CD4-positive, alpha-beta T cell treated with Interleukin-17A for 1 hour (primary cell): ENCODE results near the gene TMEM235.

ENCODE experiments used
- DNase-seq: peaks from one replicate; pipeline ENCODE4 v3.0.0-alpha.2; 2020

The TMEM235 gene

DNA sequence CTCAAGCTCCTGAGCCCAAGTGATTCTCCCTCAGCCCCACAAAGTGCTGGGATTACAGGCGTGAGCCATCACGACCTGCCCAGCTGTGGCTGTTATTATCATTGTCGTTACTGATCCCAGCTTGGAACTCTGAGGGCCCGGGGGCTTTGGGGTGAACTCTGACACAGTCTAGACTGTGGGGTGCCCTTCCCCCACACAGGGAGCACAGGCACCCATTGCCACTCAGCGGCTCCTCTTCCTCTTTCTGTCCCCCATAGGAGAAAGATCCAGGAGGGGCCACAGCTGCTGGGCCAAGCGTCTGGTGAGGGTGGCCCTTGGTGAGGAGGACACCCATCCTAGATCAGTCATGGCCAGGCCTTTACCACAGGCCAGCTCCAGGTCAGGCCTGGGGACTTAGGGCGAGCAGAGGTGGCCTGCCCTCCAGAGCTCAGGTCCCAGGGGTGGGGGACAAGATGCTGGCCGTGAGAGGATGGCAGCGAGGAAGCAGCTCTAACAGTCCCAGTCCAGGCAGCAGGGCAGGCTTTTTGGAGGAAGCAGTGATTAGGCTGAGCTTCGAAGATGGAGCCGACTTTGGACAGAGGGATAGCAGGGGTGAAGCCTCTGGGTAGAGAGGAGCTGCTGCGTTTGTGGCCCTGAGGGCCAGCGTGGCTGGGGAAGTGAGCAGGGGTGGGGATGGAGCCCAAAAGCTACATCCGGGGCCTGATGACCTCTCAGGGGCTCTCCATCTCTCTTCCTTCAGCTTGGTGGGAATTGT lies 24.7 kb downstream of the TMEM235 start:
- DNase-seq = no peak

DNA sequence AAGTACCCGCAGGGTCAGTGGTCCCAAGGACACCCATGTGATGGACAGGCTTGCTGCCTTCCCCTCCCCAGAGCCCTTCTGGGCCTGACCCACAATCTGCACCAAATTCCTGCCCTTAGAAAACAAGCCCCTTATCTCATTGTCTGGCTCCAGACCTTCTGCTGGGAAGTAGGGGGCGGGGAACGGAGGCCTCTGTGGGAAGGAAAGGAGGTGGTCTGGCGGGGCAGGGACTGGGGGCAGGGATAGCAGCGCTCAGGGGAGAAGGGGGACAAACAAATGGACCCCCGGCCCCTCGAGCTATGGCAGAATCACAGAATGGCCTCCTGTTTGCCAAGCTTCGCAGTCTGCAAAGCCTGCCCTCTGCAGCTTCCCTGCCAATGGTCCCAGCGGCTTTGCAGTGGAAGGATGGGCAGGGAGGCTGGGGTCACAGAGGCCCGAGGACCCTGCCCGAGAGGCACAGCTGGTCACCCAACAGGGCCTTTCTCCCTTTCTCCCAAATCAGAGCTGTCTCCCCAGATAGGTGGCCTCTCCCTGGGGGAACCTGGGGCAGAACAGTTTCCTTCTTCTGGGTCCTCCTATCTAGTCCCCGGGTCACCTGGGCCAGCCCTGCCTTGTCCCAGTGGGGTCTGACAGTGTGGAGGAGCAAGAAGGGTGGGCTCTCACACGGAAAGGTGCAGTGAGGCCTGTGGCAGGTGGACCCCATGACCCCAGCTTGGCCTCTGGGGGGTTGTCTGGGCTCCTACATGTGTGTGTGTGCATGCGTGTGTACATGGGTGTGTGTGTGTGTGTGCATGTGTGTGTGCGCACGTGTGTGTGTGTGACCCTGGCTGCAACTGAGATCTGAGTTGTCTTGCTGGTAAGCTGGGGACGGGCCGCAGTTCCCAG lies 25.5 kb downstream of the TMEM235 start:
- no peak for DNase-seq

GRCh38 chr17:78257810-78258322 lies 26.4 kb downstream of the TMEM235 start:
- DNase-seq = no peak

GRCh38 chr17:78258323-78259191 lies 27.1 kb downstream of the TMEM235 start:
- DNase-seq = peak; percentile 72

DNA sequence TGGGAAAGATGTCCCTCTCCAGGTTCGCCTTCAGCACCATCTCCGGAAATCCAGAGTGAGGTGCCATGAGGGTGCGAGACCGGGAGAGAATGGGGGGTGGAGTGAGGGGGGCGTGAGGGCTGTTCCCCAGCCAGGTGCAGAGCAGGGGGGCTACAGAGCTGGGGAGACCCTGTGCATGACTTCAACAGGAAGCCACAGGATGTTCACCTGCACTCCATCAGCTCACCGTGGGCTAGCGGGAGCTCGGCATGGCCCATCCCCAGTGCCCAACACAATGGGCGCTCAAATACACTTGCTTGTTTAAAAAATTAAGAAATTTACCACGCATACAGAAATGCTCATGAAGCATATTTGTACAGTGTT lies 27.7 kb downstream of the TMEM235 start:
- DNase-seq = no peak

DNA sequence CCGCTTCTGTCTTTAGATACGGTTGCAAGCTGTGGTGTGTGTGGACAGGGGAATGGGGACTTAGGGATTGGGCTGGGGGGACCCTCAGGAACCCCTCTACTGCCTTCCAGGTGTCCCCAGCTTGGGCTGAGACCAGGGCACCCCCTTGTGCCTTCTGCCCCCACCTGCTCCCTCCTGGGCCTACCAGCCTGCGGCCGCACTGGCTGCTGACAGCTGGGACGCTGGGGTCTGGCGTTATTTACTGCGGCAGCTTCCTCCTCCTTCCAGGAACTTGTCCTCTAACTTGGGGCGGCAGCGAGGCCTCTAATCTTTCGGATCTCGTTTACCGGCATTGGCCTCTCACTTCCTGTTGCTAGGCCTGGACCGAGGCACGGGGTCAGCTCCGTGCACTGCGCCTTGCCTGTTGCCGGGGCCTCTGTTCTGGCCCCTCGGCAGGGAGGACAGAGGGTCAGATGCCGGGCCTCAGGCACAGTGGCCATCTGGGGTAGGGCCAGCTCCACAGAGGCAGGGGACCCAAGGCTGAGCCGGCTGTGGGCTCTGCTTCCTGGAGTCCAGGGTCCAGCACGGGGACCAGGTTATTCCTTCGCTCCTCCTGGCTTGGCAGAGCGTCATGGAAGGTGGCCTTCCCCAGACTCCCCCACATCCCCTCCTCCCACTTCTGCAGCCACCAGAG lies 31.8 kb downstream of the TMEM235 start:
- no peak for DNase-seq

- DNase-seq = no peak
These were observed 32.4 kb downstream of the TMEM235 start for GRCh38 chr17:78263736-78264340.

DNA sequence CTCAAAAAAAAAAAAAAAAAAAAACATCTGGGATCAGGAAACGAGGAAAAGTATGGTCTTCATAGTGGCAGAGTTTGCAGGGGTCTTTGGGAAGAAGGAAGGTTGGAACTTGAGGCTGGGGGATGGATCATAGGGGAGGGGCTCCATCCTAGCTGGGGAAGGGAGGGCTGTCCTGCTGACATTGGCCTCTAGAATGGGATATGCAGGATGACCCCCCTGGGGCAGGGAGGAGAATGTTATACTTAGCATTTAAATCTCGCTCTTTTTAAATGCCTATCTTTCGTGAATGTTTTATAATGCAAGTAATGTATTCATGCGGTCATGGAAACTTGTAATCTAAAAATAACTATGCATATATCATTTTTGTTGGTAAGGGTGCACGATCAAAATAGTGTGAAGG lies 33.2 kb downstream of the TMEM235 start:
- DNase-seq = no peak

DNA sequence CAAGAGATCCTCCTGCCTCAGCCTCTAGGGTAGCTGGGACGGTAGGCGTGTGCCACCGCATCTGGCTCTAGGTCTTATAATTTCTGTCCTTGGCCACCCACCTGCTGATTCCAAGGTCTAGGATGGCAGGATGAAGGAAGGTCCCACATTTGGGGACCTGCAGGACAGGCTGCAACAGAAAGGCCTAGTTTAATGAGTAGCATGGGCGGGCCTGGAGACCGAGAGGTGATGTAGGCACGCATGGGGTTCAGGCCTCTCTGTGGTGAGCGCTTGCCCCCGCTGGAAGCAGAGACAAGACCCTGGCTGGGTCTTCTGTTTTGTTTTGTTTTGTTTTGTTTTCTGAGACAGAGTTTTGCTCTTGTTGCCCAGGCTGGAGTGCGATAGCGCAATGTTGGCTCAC lies 33.7 kb downstream of the TMEM235 start:
- DNase-seq = no peak

DNA sequence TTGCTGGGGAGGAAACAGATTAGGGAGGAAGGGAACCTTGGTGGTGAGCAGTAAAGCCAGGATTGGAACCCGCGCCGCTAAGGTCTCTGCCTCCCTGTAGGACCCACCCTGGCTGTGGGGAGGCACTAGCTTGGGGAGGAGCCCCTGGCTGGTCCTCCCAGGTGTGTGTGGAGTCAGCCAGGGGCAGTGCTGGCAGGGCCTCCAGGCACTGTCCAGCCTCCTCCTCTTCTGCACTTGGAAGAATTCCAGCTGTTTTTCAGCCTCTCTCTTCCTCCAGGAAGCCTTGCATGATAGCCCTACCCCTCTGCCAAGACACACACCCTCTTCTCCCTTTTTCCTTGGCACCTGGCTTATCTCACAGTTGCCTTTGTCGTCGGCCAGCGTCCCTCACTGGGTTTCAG lies 34.8 kb downstream of the TMEM235 start:
- no peak for DNase-seq

DNA sequence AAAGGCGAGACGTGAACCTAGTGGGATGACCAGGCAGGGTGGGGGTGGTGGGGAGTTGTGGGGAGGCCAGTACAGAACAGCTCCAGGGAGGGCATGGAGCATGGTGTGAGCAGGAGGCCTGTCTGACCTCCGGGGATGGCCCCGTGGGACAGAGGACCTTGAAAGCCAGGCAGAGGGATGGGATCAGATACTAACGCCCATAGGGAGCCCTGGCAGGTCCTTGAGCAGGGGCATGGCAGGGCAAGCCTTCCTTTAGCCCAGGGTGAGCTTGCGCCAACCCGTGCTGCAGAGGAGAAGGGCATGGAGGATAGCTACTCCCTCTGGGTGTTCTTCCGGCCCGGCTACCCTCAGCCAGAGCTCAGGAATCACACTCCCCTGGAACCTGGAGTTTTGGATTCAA lies 35.3 kb downstream of the TMEM235 start:
- no peak for DNase-seq

DNA sequence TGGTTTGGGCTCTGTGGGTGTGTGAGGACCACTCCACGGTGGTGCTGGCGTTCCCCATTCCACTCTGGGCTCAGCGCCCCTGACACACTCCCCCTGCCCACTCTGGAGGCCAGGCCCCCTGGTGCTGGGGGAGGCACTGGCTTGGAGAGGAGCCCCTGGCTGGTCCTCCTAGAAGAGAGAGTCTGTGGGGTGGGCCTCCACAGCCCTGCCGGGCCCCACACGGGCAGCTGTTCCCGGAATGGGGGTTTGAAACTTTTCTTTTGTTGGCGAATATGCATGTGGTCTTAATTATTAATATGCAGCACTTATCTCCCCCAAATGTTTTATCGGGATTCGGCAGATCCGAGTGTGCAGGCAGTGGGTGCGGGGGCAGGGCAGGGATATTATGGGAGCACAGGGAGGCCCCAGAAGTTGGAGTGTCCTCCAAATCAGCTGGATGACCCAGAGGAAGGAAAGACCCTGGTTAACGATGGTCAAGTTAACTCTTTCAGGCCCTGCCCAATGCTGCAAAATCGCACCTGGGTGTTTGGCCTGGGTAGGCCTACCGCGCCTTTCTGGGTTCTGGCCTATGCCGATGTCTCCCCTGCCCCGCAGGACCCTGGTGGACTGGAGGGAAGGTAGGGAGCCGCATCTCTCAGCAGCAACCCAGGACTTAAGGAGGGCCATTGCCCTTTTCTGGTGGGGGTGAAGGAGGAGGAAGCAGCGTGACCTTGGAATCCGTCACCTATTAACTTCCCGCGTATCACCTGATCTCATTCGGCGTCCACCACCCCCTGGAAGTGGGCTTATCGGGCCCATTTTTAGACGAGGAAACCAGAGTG lies 36.0 kb downstream of the TMEM235 start:
- DNase-seq = no peak

GRCh38 chr17:78268191-78268874 lies 36.9 kb downstream of the TMEM235 start:
- no peak for DNase-seq

DNA sequence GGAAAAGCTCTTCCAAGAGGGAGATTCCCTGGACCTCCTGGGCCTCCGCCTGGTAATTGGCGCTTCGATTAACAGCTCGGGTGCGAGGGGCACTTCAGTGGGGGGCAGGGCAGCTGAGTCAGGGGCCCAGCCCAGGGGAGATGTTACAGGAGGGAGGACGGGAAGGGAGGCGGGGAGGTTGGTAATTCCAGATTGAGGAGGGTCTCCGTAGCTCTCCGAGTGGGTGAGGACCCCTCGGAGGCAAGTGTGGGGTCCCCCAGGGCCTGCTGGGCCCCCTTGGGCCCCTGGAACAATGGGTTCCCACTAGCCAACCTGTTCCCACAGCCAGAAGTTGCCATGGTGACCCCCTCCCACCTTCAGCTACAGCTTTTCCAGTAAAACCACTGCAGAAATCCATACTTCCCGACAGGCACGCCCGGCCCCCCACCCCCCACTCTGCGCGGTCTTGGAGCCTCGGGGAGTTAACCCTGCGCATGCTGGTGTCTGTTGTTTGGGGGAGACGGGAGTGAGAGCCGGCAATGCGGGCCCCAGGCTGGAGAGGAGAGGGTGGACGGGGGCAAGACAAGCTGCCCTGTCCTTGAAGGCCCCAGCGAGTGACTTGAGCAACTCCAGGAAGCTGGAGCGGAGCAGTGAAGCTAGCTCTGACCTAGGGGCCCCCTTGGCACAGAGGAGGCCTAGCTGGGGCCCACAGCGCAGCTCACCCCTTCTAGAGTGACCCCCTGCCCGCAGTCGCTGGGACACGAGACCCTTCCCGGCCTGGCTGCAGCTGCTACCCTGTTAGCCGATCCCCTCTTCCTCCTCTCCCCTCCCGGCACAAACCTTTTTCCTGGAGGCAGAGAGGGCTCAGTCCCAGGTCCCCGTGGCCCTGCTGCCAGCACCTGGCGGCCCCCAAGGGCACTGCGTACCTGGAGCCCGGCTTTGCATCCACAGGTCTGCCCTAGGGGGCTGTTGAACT lies 37.8 kb downstream of the TMEM235 start:
- no peak for DNase-seq

DNA sequence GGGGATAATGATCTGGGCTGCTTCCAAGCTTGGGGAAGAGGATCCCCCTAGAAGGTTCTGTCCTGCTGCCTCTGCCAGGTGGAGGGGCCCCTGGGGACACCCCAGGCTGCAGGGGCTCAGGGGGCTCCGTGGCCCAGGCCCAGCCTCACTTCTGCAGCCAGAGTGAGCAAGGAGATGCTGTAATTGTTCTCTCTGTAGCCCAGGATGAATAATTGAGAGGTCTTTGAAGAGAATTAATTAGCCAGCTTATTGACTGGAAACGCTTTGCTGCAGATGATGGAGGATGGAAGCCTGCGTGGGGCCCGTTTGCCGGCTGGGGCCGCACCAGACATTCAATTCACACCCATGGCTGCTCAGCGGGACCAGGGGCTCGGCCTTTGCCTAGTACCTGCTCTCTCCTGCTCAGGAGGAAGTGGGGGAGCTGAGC lies 38.5 kb downstream of the TMEM235 start:
- no peak for DNase-seq

- DNase-seq = no peak
These were observed 40.2 kb downstream of the TMEM235 start for GRCh38 chr17:78271419-78272170.

- peak; percentile 55 for DNase-seq
These were observed 40.9 kb downstream of the TMEM235 start for GRCh38 chr17:78272181-78272913.

- DNase-seq = no peak
These were observed 41.5 kb downstream of the TMEM235 start for GRCh38 chr17:78272914-78273258.
